CD8-positive, alpha-beta memory T cell (primary cell): ENCODE results near the gene SAE1. TPM values are rescaled to one million over a fixed set of nuclear protein-coding genes. Genes with fewer than 3 reads are reported as not detected.

ENCODE experiments used
- CTCF ChIA-PET: fragments of 350-600 bp; sonication (Branson Sonifier 250); formaldehyde crosslinking; loops from one replicate; lab custom pipeline; 2021; ENCODE audit warnings: antibody characterized with exemption; lab: Charles Lee
- POLR2A ChIA-PET: fragments of 350-600 bp; sonication (Branson Sonifier 250); formaldehyde crosslinking; loops from one replicate; lab custom pipeline; 2021; ENCODE audit warnings: antibody characterized with exemption; lab: Charles Lee
- DNase-seq, 5 donors: peaks; one replicate each; pipeline versions ENCODE4 v3.0.0 to v3.0.0-alpha.2; 2020 to 2022; ENCODE audit warnings: mixed read lengths in 1 of 5
- H3K27ac ChIP-seq: one replicate; pipeline ENCODE4 v1.7.0; 2013; ENCODE audit warnings: low read depth, mild to moderate bottlenecking, low read length, moderate library complexity
- H3K27me3 ChIP-seq: 2 replicates; pipeline ENCODE4 v1.7.0; 2013; ENCODE audit warnings: low read length, mild to moderate bottlenecking; ENCODE audit not compliant: insufficient read depth, poor library complexity, severe bottlenecking
- H3K36me3 ChIP-seq: 2 replicates; pipeline ENCODE4 v1.7.0; 2013; ENCODE audit warnings: mild to moderate bottlenecking, low read length, moderate library complexity; ENCODE audit not compliant: insufficient read depth
- H3K4me1 ChIP-seq: 2 replicates; pipeline ENCODE4 v1.7.0; 2013; ENCODE audit warnings: mild to moderate bottlenecking, low read length, moderate library complexity; ENCODE audit not compliant: insufficient read depth
- H3K4me3 ChIP-seq: 2 replicates; pipeline ENCODE4 v1.7.0; 2013; ENCODE audit warnings: mild to moderate bottlenecking, low read length
- H3K9me3 ChIP-seq: 2 replicates; pipeline ENCODE4 v1.7.0; 2013; ENCODE audit warnings: mild to moderate bottlenecking, low read length
- H3K27ac Mint-ChIP-seq, 8 donors: one replicate each; pipeline ENCODE4 v1.8.0; 2020 to 2021; ENCODE audit warnings: mixed read lengths in 8 of 8, mild to moderate bottlenecking in 6 of 8, inconsistent platforms in 3 of 8, moderate library complexity in 3 of 8
- H3K27me3 Mint-ChIP-seq, 2 donors: one replicate each; pipeline ENCODE4 v1.8.0; 2020 to 2021; ENCODE audit warnings: mixed read lengths in 2 of 2, mild to moderate bottlenecking in 1 of 2, moderate library complexity in 1 of 2
- H3K36me3 Mint-ChIP-seq, 3 donors: one replicate each; pipeline ENCODE4 v1.8.0; 2020 to 2021; ENCODE audit warnings: mixed read lengths in 3 of 3, inconsistent platforms in 1 of 3, mild to moderate bottlenecking in 1 of 3
- H3K4me1 Mint-ChIP-seq, 3 donors: one replicate each; pipeline ENCODE4 v1.8.0; 2020 to 2021; ENCODE audit warnings: mixed read lengths in 3 of 3, inconsistent platforms in 1 of 3, mild to moderate bottlenecking in 1 of 3
- H3K4me3 Mint-ChIP-seq, 7 donors: one replicate each; pipeline ENCODE4 v1.8.0; 2020 to 2021; ENCODE audit warnings: mixed read lengths in 7 of 7, mild to moderate bottlenecking in 6 of 7, moderate library complexity in 4 of 7, inconsistent platforms in 2 of 7
- H3K9me3 Mint-ChIP-seq, 5 donors: one replicate each; pipeline ENCODE4 v1.8.0; 2020 to 2022; ENCODE audit warnings: mixed read lengths in 5 of 5, mild to moderate bottlenecking in 3 of 5, moderate library complexity in 2 of 5, inconsistent platforms in 1 of 5
- polyA plus RNA-seq: library from polyadenylated mRNA; unstranded; fragments of 300-500 nt; fragmentation: Illumina TruSeq; gene quantifications from one replicate; pipeline ENCODE4 v1.2.3, GENCODE V29; 2021
- total RNA-seq, 2 experiments: library from RNA; stranded (reverse); gene quantifications; one replicate each; pipeline ENCODE4 v1.2.3, GENCODE V29; 2021

The SAE1 gene
- total and polyA plus RNA-seq, 3 experiments from 2014 or later, result 107 to 172 (median 167) TPM

- no peak overlapping the region for H3K4me3 Mint-ChIP-seq
- H3K9me3 ChIP-seq, result no peaks in the 10 kb centered on the region
- ChIA-PET POLR2A (interaction anchor here (0.6 to 0.7 kb wide), 2 partner anchors 10 to 44 kb away, joined by 3 read pairs; partner anchors contain the start of gene ZC3H4), CTCF (interaction anchor here (0.7 to 2.2 kb wide), 8 partner anchors 8 to 122 kb away, joined by 3 to 24 read pairs (median 6); partner anchors contain the start of gene ZC3H4)
- H3K27ac Mint-ChIP-seq, result no peak overlapping the region
- no peaks in the 10 kb centered on the region for H3K27me3 ChIP-seq
- H3K4me1 ChIP-seq, result no peaks in the 10 kb centered on the region
- peaks cover 0 to 6% (median 5%) of the 10 kb centered on the region in 3 donors for H3K4me1 Mint-ChIP-seq
- H3K27ac ChIP-seq, result no peak overlapping the region
- no peak overlapping the region for H3K4me3 ChIP-seq
- no peaks in the 10 kb centered on the region for H3K27me3 Mint-ChIP-seq
- H3K36me3 ChIP-seq, result no peaks in the 10 kb centered on the region
- H3K9me3 Mint-ChIP-seq, result no peaks in the 10 kb centered on the region
- no peak for DNase-seq
- no peaks in the 10 kb centered on the region for H3K36me3 Mint-ChIP-seq
Observed at GRCh38 chr19:47122359-47123335, 8.0 kb upstream of the SAE1 start.

DNA sequence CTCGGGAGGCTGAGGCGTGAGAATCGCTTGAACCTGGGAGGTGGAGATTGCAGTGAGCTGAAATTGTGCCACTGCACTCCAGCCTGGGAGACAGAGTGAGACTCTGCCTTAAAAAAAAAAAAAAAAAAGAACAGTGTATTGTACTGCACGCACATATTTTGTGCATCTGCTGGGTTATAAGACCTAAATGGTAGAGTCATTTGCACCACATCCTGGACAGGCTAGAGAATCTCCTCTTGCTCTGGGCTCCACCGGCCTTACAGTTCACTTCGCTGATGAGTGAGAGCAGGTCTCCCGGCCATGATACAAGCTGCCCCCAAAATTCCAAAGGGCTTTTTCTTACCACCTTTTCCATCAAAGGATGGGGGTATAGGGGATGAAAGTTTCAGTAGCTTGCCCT is 7.2 kb upstream of the SAE1 start:
- Mint-ChIP-seq H3K4me1 (peaks cover 0 to 6% (median 5%) of the 10 kb centered on the region in 3 donors), H3K9me3 (no peaks in the 10 kb centered on the region), H3K27ac (no peak overlapping the region), H3K4me3 (no peak overlapping the region), H3K27me3 (no peaks in the 10 kb centered on the region), H3K36me3 (no peaks in the 10 kb centered on the region)
- no peaks in the 10 kb centered on the region for H3K4me1 ChIP-seq
- H3K9me3 ChIP-seq, result no peaks in the 10 kb centered on the region
- CTCF ChIA-PET, result interaction anchor here (1.0 to 2.2 kb wide), 7 partner anchors 8 to 121 kb away, joined by 3 to 24 read pairs (median 4); partner anchors contain the start of gene ZC3H4
- H3K27me3 ChIP-seq, result no peaks in the 10 kb centered on the region
- H3K36me3 ChIP-seq, result no peaks in the 10 kb centered on the region
- POLR2A ChIA-PET, result interaction anchor here (0.6 kb wide), 1 partner anchor 45 kb away, joined by 3 read pairs; no protein-coding TSS in a partner anchor
- no peak overlapping the region for H3K27ac ChIP-seq
- DNase-seq, result no peak
- no peak overlapping the region for H3K4me3 ChIP-seq

- Mint-ChIP-seq H3K4me3 (peak overlapping the region in 1 of 7 donors; percentile 72), H3K36me3 (no peaks in the 10 kb centered on the region), H3K27ac (peak overlapping the region in 2 of 8 donors; percentile 26 to 57), H3K4me1 (peaks cover 0 to 6% (median 6%) of the 10 kb centered on the region in 3 donors), H3K27me3 (no peaks in the 10 kb centered on the region), H3K9me3 (no peaks in the 10 kb centered on the region)
- Histone ChIP-seq H3K27ac (no peak overlapping the region), H3K9me3 (no peaks in the 10 kb centered on the region), H3K4me1 (no peaks in the 10 kb centered on the region), H3K36me3 (no peaks in the 10 kb centered on the region), H3K4me3 (no peak overlapping the region), H3K27me3 (no peaks in the 10 kb centered on the region)
- ChIA-PET CTCF (interaction anchor here (0.7 to 9.0 kb wide), 17 partner anchors 11 to 132 kb away, joined by 3 to 87 read pairs (median 4); partner anchors contain the start of gene ZC3H4), POLR2A (interaction anchor here (0.5 to 1.1 kb wide), 2 partner anchors 11 to 15 kb away, joined by 3 to 7 read pairs; partner anchors contain the start of gene ZC3H4)
- peak in 2 of 5 donors; percentile 39 to 52 for DNase-seq
Observed at GRCh38 chr19:47124937-47125668, 5.5 kb upstream of the SAE1 start.

GRCh38 chr19:47125669-47125938 is 5.0 kb upstream of the SAE1 start:
- Mint-ChIP-seq H3K4me3 (peak overlapping the region in 1 of 7 donors; percentile 72), H3K9me3 (peaks cover 0 to 2% (median 0%) of the 10 kb centered on the region in 5 donors), H3K36me3 (peaks cover 0 to 3% (median 0%) of the 10 kb centered on the region in 3 donors), H3K4me1 (peaks cover 4 to 11% (median 11%) of the 10 kb centered on the region in 3 donors), H3K27me3 (peaks cover 0 to 3% of the 10 kb centered on the region in 2 donors), H3K27ac (peak overlapping the region in 2 of 8 donors; percentile 26 to 57)
- Histone ChIP-seq H3K9me3 (no peaks in the 10 kb centered on the region), H3K36me3 (no peaks in the 10 kb centered on the region), H3K27ac (no peak overlapping the region), H3K4me1 (no peaks in the 10 kb centered on the region), H3K4me3 (no peak overlapping the region), H3K27me3 (no peaks in the 10 kb centered on the region)
- CTCF ChIA-PET, result interaction anchor here (0.7 to 9.0 kb wide), 16 partner anchors 11 to 132 kb away, joined by 3 to 87 read pairs (median 4); partner anchors contain the start of gene ZC3H4
- no peak for DNase-seq
- POLR2A ChIA-PET, result interaction anchor here (0.7 to 1.1 kb wide), 2 partner anchors 12 to 45 kb away, joined by 3 to 7 read pairs; partner anchors contain the start of gene ZC3H4

- no peak overlapping the region for H3K4me3 ChIP-seq
- no peaks in the 10 kb centered on the region for H3K27me3 ChIP-seq
- H3K4me1 ChIP-seq, result peaks cover 27% of the 10 kb centered on the region
- Mint-ChIP-seq H3K36me3 (peaks cover 0 to 24% (median 0%) of the 10 kb centered on the region in 3 donors), H3K4me3 (no peak overlapping the region), H3K9me3 (peaks cover 0 to 3% (median 0%) of the 10 kb centered on the region in 5 donors), H3K27ac (peak overlapping the region in 1 of 8 donors; percentile 96), H3K4me1 (peaks cover 32 to 51% (median 48%) of the 10 kb centered on the region in 3 donors), H3K27me3 (peaks cover 0 to 8% of the 10 kb centered on the region in 2 donors)
- no peaks in the 10 kb centered on the region for H3K9me3 ChIP-seq
- CTCF ChIA-PET, result interaction anchor here (9.0 kb wide), 1 partner anchor 49 kb away, joined by 87 read pairs; no protein-coding TSS in a partner anchor
- DNase-seq, result no peak
- H3K36me3 ChIP-seq, result no peaks in the 10 kb centered on the region
- no peak overlapping the region for H3K27ac ChIP-seq
- POLR2A ChIA-PET, result interaction anchor here (0.6 kb wide), 1 partner anchor 17 kb away, joined by 5 read pairs; no protein-coding TSS in a partner anchor
Observed at GRCh38 chr19:47129579-47129978, 1.1 kb upstream of the SAE1 start.

DNA sequence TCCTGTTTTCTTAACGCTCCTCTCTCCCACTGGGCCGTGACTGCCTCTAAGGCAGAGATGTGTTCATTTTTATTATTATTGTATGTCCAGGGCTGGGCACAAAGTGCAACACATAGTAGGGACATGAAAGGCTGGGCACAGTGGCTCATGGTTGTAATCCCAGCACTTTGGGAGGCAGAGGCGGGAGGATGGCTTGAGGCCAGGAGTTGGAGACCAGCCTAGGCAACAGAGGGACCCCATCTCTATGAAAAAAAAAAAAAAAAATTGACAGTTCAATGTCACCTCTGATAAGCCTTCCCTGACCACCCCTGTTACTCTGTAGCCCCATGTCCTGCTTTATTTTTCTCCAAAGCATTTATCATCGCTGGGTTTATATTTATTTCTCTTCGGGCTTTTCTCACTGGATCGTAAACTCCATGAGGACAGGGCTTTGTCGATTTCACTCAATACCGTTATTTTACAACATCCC is 481 bp upstream of the SAE1 start:
- Mint-ChIP-seq H3K4me1 (peaks cover 35 to 54% (median 51%) of the 10 kb centered on the region in 3 donors), H3K27ac (peak overlapping the region; percentile 74 to 99 (median 96)), H3K27me3 (peaks cover 0 to 8% of the 10 kb centered on the region in 2 donors), H3K4me3 (peak overlapping the region; percentile 96 to 100 (median 98)), H3K36me3 (peaks cover 0 to 24% (median 0%) of the 10 kb centered on the region in 3 donors), H3K9me3 (peaks cover 0 to 3% (median 0%) of the 10 kb centered on the region in 5 donors)
- H3K4me1 ChIP-seq, result peaks cover 28% of the 10 kb centered on the region
- no peak overlapping the region for H3K27ac ChIP-seq
- H3K27me3 ChIP-seq, result no peaks in the 10 kb centered on the region
- no peaks in the 10 kb centered on the region for H3K9me3 ChIP-seq
- DNase-seq, result no peak
- H3K4me3 ChIP-seq, result peak overlapping the region; percentile 97
- no peaks in the 10 kb centered on the region for H3K36me3 ChIP-seq
- ChIA-PET POLR2A (interaction anchor here (1.6 to 2.4 kb wide), 2 partner anchors 96 to 114 kb away, joined by 6 to 15 read pairs; no protein-coding TSS in a partner anchor), CTCF (interaction anchor here (0.9 to 9.0 kb wide), 9 partner anchors 10 to 96 kb away, joined by 3 to 87 read pairs (median 4); no protein-coding TSS in a partner anchor)
